HepG2 (cell line): Measurements from ENCODE around the gene GMPPA. TPM values are rescaled to one million over a fixed set of nuclear protein-coding genes. Genes with fewer than 3 reads are reported as not detected.

Source experiments
- ARID3A ChIP-seq: IDR thresholded peaks from 2 replicates; pipeline ENCODE4 v1.6.1; 2012; ENCODE audit warnings: low read depth, low read length, improper control_type of control experiment
- ELF1 ChIP-seq: sonication (generic); formaldehyde crosslinking; IDR thresholded peaks from 2 replicates; pipeline ENCODE4 v1.4.0; 2020; ENCODE audit warnings: missing genetic modification reagents
- FOXM1 ChIP-seq: sonication (generic); formaldehyde crosslinking; IDR thresholded peaks from 2 replicates; pipeline ENCODE4 v1.5.0; 2020; ENCODE audit warnings: missing genetic modification reagents
- GZF1 ChIP-seq: sonication (generic); formaldehyde crosslinking; IDR thresholded peaks from 2 replicates; pipeline ENCODE4 v1.5.1; 2020; ENCODE audit warnings: mild to moderate bottlenecking, missing genetic modification reagents
- HMGXB3 ChIP-seq: sonication (generic); formaldehyde crosslinking; IDR thresholded peaks from 2 replicates; pipeline ENCODE4 v1.4.0; 2020; ENCODE audit warnings: missing genetic modification reagents, borderline replicate concordance
- NKX3-1 ChIP-seq: sonication (generic); formaldehyde crosslinking; IDR thresholded peaks from 2 replicates; pipeline ENCODE4 v1.5.0; 2020; ENCODE audit warnings: missing genetic modification reagents
- PHF5A ChIP-seq: IDR thresholded peaks from one replicate; pipeline ENCODE4 v1.6.1; 2018; ENCODE audit warnings: low read depth, missing genetic modification reagents; ENCODE audit not compliant: unreplicated experiment
- REXO4 ChIP-seq: sonication (generic); formaldehyde crosslinking; IDR thresholded peaks from 2 replicates; pipeline ENCODE4 v1.8.0; 2022; ENCODE audit warnings: missing genetic modification reagents, mild to moderate bottlenecking, borderline replicate concordance
- RNF2 ChIP-seq: fragments of 450-650 bp; conservative IDR thresholded peaks from 2 replicates; pipeline ENCODE4 v1.6.1; 2016; ENCODE audit warnings: low read depth
- SOX5 ChIP-seq: IDR thresholded peaks from 2 replicates; pipeline ENCODE4 v1.6.1; 2016; ENCODE audit warnings: borderline replicate concordance
- ZNF3 ChIP-seq: IDR thresholded peaks from 2 replicates; pipeline ENCODE4 v1.7.0; 2017; ENCODE audit warnings: inconsistent platforms
- ZNF468 ChIP-seq: sonication (generic); formaldehyde crosslinking; IDR thresholded peaks from 2 replicates; pipeline ENCODE4 v1.8.0; 2022; ENCODE audit warnings: mild to moderate bottlenecking, moderate library complexity, missing genetic modification reagents
- ZNF607 ChIP-seq: sonication (generic); formaldehyde crosslinking; IDR thresholded peaks from 2 replicates; pipeline ENCODE4 v1.5.1; 2020; ENCODE audit warnings: missing genetic modification reagents, mild to moderate bottlenecking, borderline replicate concordance
- ZNF619 ChIP-seq: sonication (generic); formaldehyde crosslinking; IDR thresholded peaks from 2 replicates; pipeline ENCODE4 v1.4.0; 2020; ENCODE audit warnings: mild to moderate bottlenecking, missing genetic modification reagents
- ZNF7 ChIP-seq: IDR thresholded peaks from 2 replicates; pipeline ENCODE4 v1.6.1; 2016; ENCODE audit warnings: missing biosample characterization, missing genetic modification reagents
- ZNF768 ChIP-seq: sonication (generic); formaldehyde crosslinking; IDR thresholded peaks from 2 replicates; pipeline ENCODE4 v1.4.0; 2020; ENCODE audit warnings: missing genetic modification reagents
- ZNF780A ChIP-seq: sonication (generic); formaldehyde crosslinking; IDR thresholded peaks from 2 replicates; pipeline ENCODE4 v1.8.0; 2022; ENCODE audit warnings: mild to moderate bottlenecking, missing genetic modification reagents, moderate library complexity
- ZNF784 ChIP-seq: sonication (generic); formaldehyde crosslinking; IDR thresholded peaks from 2 replicates; pipeline ENCODE4 v1.5.1; 2020; ENCODE audit warnings: missing genetic modification reagents, mild to moderate bottlenecking, borderline replicate concordance
- polyA plus RNA-seq, 8 experiments: library from polyadenylated mRNA; depleted of rRNA in 3 of 8; stranded (reverse) in 7 of 8; unstranded in 1 of 8; fragments of >200 nt; fragmentation: Illumina TruSeq in 4 of 8; extraction: Trizol in 4 of 8; gene quantifications; 2 replicates each; pipeline versions ENCODE4 v1.2.1 to v1.2.3, GENCODE V29; 2011 to 2016; ENCODE audit warnings: low read depth in 4 of 8, missing spikeins in 1 of 8, mixed read lengths in 1 of 8; ENCODE audit not compliant: insufficient read depth in 1 of 8
- total RNA-seq, 5 experiments: library from RNA; depleted of rRNA; stranded (reverse); fragments of >200 nt; fragmentation: Illumina TruSeq; extraction: Trizol; gene quantifications; 2 replicates each; pipeline ENCODE4 v1.2.3, GENCODE V29; 2016; ENCODE audit warnings: low read depth in 1 of 5

Gene GMPPA
- total and polyA plus RNA-seq, 2 of the 13 experiments (the other 11 are each of a cell fraction or from before 2014, with no cell fraction given): 81.1 to 106 TPM

- TF ChIP-seq ZNF768 (peak; percentile 82; the same call in 1 of the 2 replicates), ARID3A (no peak), ZNF3 (CRISPR knock-in tag) (no peak), FOXM1 (CRISPR knock-in tag) (0 out of 2 replicates have a peak, but pooled peaks have one; percentile 9), ZNF7 (CRISPR knock-in tag) (no peak), NKX3-1 (0 out of 2 replicates have a peak, but pooled peaks have one; percentile 18), PHF5A (CRISPR knock-in tag) (peak; percentile 14), SOX5 (CRISPR knock-in tag) (peak; percentile 39; the same call in 1 of the 2 replicates), ZNF780A (0 out of 2 replicates have a peak, but pooled peaks have one; percentile 47), ZNF468 (CRISPR knock-in tag) (peak; percentile 93), RNF2 (peak; percentile 86), REXO4 (peak; percentile 19; the same call in 1 of the 2 replicates), HMGXB3 (CRISPR knock-in tag) (no peak), GZF1 (0 out of 2 replicates have a peak, but pooled peaks have one; percentile 1), ELF1 (CRISPR knock-in tag) (peak; percentile 36; the same call in 1 of the 2 replicates), ZNF619 (peak; percentile 65; the same call in 1 of the 2 replicates), ZNF784 (CRISPR knock-in tag) (no peak), ZNF607 (CRISPR knock-in tag) (peak; percentile 91)
Measured at GRCh38 chr2:219552382-219553167, 53.9 kb downstream of the GMPPA start (continued).
